ENCODE data around the gene PCDH9. TPM values are rescaled to one million over a fixed set of nuclear protein-coding genes. Genes with fewer than 3 reads are reported as not detected.

The PCDH9 gene
- total and polyA plus RNA-seq, 9 donors: 0.18 to 6.5 (median 1.3) TPM

DNA sequence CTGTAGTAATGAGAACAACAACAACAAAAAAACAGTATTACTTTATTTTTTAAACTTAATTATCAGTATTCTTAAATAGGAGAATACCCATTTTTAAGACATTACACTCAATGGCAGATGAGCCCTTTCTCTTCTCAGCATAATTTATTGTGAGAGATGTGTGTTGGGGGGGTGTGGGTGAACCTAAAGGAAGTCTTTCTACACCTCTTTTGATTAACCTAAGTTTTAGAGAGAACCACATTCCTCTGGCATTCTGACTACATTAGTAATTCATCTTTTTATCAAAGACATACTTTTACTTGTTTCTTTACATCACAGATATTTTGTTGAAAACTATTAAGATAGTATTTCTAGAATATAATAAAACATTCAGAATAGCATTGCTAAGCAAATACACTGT, 890.9 kb downstream of the PCDH9 start:
- TF ChIP-seq POLR2A (IDR thresholded peaks at IDR 0.05) (no peak), EP300 (IDR thresholded peaks at IDR 0.05) (no peak), CTCF (IDR thresholded peaks at IDR 0.05) (no peak)
- Histone ChIP-seq H3K27ac (no peak overlapping the region), H3K4me1 (ENCODE audit: insufficient read depth) (no peaks in the 10 kb centered on the region), H3K4me3 (no peak overlapping the region), H3K9me3 (no peaks in the 10 kb centered on the region), H3K27me3 (no peaks in the 10 kb centered on the region), H3K36me3 (no peaks in the 10 kb centered on the region)
- intact Hi-C loops (cut with DNase I): no loop called here
- DNase-seq: no peak

GRCh38 chr13:66338542-66338941, 891.6 kb downstream of the PCDH9 start:
- 29 to 32% (median 30%) methylated on average over 1 of the region's 1 CpG for WGBS, 3 donors
- H3K27me3 ChIP-seq: no peaks in the 10 kb centered on the region
- no peaks in the 10 kb centered on the region for H3K4me1 ChIP-seq (ENCODE audit: insufficient read depth)
- DNase-seq: no peak
- no peak overlapping the region for H3K27ac ChIP-seq
- TF ChIP-seq EP300 (IDR thresholded peaks at IDR 0.05): no peak
- no peak for TF ChIP-seq CTCF (IDR thresholded peaks at IDR 0.05)
- TF ChIP-seq POLR2A (IDR thresholded peaks at IDR 0.05): no peak
- no peaks in the 10 kb centered on the region for H3K36me3 ChIP-seq
- no peaks in the 10 kb centered on the region for H3K9me3 ChIP-seq
- intact Hi-C loops (cut with DNase I): no loop called here
- H3K4me3 ChIP-seq: no peak overlapping the region

- Histone ChIP-seq H3K27ac (no peak overlapping the region), H3K4me3 (no peak overlapping the region), H3K36me3 (no peaks in the 10 kb centered on the region), H3K4me1 (ENCODE audit: insufficient read depth) (no peaks in the 10 kb centered on the region), H3K9me3 (no peaks in the 10 kb centered on the region), H3K27me3 (no peaks in the 10 kb centered on the region)
- WGBS, 3 donors: 94 to 96% (median 95%) methylated on average over 4 of the region's 4 CpGs
- no peak for DNase-seq
- intact Hi-C loops (cut with DNase I): no loop called here
- no peak for TF ChIP-seq EP300 (IDR thresholded peaks at IDR 0.05)
- TF ChIP-seq CTCF (IDR thresholded peaks at IDR 0.05): no peak
- TF ChIP-seq POLR2A (IDR thresholded peaks at IDR 0.05): no peak
Measured at GRCh38 chr13:66335626-66336025, 894.5 kb downstream of the PCDH9 start.

GRCh38 chr13:66329988-66330451, 900.1 kb downstream of the PCDH9 start:
- Histone ChIP-seq H3K9me3 (no peaks in the 10 kb centered on the region), H3K27ac (no peak overlapping the region), H3K36me3 (no peaks in the 10 kb centered on the region), H3K4me1 (ENCODE audit: insufficient read depth) (no peaks in the 10 kb centered on the region), H3K27me3 (no peaks in the 10 kb centered on the region), H3K4me3 (no peak overlapping the region)
- DNase-seq: no peak
- TF ChIP-seq POLR2A (IDR thresholded peaks at IDR 0.05) (no peak), EP300 (IDR thresholded peaks at IDR 0.05) (no peak), CTCF (IDR thresholded peaks at IDR 0.05) (no peak)
- intact Hi-C loops (cut with DNase I): no loop called here
- 76 to 91% (median 76%) methylated on average over 1 of the region's 1 CpG for WGBS, 3 donors

- H3K36me3 ChIP-seq: no peaks in the 10 kb centered on the region
- intact Hi-C loops (cut with DNase I): no loop called here
Measured at GRCh38 chr13:66328476-66328875, 901.7 kb downstream of the PCDH9 start.

More at GRCh38 chr13:66328476-66328875, 901.7 kb downstream of the PCDH9 start:
- Histone ChIP-seq H3K9me3 (no peaks in the 10 kb centered on the region), H3K27me3 (no peaks in the 10 kb centered on the region), H3K27ac (no peak overlapping the region), H3K4me3 (no peak overlapping the region), H3K4me1 (ENCODE audit: insufficient read depth) (no peaks in the 10 kb centered on the region)
- no peak for DNase-seq
- no peak for TF ChIP-seq EP300 (IDR thresholded peaks at IDR 0.05)
- no peak for TF ChIP-seq POLR2A (IDR thresholded peaks at IDR 0.05)
- no peak for TF ChIP-seq CTCF (IDR thresholded peaks at IDR 0.05)
- 76 to 90% (median 80%) methylated on average over 5 of the region's 5 CpGs for WGBS, 3 donors
